Activated CD4-positive, alpha-beta T cell treated with anti-CD3 and anti-CD28 coated beads, Interleukin-2, amount 50 U/mL, for 24 hours (primary cell): ENCODE data around the gene PTPRG.

Experiments used
- DNase-seq, 2 donors: peaks; one replicate each; pipeline ENCODE4 v3.0.0-alpha.2; 2020; ENCODE audit warnings: low read depth in 1 of 2, low spot score in 1 of 2

PTPRG gene

GRCh38 chr3:61562042-61562720, 810 bp downstream of the PTPRG start:
- no peak for DNase-seq

- DNase-seq, result no peak
These were observed 1.4 kb downstream of the PTPRG start for GRCh38 chr3:61562721-61563312.

GRCh38 chr3:61563313-61564271, 2.2 kb downstream of the PTPRG start:
- no peak for DNase-seq

DNA sequence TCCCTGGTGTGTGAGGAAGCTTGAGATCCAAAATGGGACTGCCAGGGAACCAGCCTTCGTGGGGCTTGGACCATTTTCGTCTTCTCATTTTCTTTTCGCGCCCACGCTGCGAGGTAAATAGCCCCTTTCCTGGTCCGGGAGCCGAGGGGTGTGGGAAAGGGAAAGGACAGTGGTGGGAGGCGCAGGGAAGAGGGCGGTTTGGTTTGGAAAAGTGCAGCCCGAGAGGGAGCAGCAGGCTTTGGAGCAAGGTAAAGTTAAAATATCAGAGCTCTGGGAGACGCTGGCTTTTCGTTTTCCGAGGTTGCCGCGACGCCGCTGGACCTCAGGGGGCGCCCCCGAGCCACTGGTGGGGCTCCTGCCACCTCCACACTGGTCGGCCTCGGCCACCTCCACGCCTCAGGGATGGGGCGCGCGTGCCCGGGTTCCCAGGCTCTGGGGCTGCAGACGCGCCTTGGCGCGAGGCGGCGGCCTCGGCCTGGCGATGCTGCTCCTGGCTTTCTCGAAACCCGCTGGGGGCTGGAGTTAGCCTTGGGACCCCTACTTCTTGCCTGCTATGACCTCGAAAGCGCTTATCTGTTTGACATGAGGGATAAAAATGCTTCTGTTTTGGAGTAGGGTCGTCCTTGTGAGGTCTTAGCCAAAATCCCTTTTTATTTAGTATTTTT, 3.2 kb downstream of the PTPRG start:
- no peak for DNase-seq

- DNase-seq, result no peak
These were observed 4.2 kb downstream of the PTPRG start for GRCh38 chr3:61565569-61565968.

- DNase-seq, result no peak
These were observed 6.8 kb downstream of the PTPRG start for GRCh38 chr3:61568127-61568526.

DNA sequence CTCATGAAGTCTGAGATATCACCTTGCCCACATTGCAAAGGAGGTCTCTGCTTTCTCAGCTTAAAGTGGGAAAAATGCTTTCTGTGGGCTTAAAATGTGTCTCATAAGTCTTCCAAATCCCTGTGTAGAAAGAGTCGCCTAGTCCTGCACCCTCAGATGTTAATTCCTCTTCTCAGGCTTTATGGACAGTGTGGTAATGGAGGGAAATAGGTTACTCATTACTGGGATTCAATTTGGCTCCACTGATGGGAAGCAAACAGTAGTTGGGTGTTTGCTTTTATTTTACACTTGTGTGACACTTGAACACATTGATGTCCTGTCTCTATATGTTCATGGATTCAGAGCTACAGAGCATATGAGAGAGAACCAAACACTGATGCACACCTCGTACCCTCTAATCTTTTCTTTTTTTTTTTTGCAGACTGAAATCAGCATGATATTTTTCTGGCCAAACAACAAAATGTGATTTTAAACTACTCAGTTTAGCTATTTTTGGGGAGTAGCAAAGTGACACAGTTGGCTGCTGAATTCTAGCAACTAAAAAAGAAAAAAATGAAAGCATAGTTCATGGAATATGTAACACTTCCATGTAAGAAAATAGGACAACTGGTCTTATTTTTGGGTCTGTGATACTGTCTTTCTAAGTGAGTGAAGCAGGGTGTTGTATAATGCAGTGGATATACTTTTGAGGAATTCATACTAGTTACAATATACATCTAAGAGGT, 8.6 kb downstream of the PTPRG start:
- no peak for DNase-seq

- no peak for DNase-seq
These were observed 9.4 kb downstream of the PTPRG start for GRCh38 chr3:61570813-61571212.

GRCh38 chr3:61571516-61572336, 10.4 kb downstream of the PTPRG start:
- DNase-seq, result no peak

DNA sequence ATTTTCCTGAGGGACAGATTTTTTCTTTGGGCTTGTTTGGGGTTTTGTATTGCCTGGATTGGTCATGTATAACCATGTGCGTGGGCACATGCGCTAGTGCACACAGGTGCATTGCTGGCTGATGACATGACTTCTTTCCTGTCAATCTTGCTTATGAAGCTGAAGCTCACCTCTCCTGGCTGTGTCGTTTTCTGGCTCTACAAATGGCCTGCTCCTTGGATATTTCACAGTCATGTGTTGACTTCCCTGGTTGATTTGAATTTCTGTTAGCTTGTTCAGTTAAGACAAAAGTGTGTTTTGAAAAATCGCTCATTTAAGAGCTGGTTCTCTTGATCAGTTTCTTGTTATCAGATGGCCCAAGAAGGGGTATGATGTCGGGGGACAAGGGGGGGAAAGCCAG, 11.5 kb downstream of the PTPRG start:
- no peak for DNase-seq

GRCh38 chr3:61573441-61573840, 12.1 kb downstream of the PTPRG start:
- DNase-seq, result no peak

DNA sequence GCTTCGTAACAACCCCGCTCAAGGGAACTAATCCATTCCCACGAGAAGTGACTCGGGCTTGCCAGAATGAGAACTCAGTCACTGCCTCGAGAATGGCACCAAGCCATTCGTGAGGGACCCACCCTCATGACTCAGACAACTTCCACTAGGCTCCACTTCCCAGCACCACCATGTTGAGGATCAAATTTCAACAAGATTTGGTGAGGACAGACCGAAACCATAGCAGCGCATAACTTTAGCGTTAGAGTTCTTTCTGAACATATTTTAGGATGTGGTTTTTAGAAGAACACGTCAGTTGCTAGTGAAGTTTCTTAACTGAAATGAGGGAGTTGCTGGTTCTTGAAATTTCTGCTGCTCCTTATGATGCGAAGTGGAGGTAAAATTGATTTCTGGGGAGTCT, 13.5 kb downstream of the PTPRG start:
- no peak for DNase-seq

GRCh38 chr3:61575893-61576292, 14.5 kb downstream of the PTPRG start:
- no peak for DNase-seq

DNA sequence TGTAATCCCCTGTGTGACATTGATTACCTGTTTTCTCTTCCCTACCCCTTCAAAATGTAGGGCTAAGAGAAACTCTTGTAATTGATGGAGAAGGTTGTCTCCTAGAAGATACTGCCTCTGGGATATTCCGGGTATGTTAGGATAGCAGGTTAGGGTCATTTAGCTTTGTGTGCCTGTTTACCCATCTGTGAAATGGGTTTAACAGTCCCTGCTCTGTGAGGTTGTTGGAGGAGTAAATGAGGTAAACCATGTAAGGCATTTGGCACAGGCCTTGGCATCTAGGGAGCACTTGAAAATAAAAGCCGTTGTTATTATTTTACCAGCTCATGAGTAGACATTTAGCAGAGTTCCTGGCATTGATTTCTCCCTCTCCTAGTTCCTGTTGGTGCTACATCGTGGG, 16.4 kb downstream of the PTPRG start:
- no peak for DNase-seq

DNA sequence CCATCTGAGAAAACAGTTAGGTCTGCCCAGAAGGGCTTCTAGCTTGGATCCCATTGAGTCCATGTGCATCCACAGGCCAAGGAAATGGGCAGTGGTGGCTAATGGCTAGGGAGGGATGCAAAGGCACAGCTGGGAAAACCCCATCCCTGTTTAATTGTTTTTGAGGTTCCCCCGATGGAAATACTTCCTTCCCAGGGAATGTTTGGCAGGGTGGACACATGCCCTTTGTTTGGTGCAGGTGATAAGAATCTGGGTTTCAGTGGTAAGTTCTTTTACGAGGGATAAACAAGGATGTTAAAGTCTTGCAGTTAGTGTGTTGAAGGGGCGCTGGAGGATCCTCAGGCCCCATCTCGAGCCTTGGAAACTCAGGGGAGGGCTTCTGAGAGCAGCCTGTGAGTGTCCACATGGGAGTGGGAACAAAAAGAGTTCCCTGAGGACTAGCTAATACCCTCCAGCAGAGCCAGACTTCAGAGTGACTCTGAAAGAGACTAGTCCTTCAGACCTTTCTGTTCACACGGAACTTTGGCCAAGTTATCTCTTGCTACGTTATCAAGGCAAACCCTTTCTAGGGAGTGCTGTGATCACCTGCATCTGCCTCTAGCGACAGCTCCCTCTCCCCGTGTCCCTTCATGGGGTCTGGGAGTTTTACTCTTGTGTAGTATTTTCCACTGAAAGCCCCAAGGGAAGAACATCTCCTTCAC, 17.4 kb downstream of the PTPRG start:
- DNase-seq, result no peak

- DNase-seq, result no peak
These were observed 18.3 kb downstream of the PTPRG start for GRCh38 chr3:61579685-61580084.

GRCh38 chr3:61580982-61581643, 19.7 kb downstream of the PTPRG start:
- no peak for DNase-seq

- DNase-seq, result no peak
These were observed 20.9 kb downstream of the PTPRG start for GRCh38 chr3:61582287-61582686.

DNA sequence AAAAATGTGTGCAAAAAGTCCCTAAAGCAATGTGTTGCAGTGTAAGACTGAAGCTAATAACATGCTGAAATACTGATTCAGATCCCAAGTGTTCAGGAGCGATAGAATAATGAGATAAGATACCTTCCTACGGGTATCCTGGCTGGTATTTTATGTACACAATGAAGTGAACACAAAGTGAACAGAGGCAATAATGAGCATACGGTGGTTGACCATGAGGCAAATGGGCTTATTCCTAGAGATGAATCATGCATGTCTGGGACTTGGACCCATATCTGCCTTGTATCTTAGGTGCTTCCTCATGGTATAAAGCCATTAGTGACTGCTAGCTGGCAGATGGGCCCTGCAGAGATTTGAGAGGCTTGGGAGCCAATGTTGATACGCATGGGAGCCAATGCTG, 21.5 kb downstream of the PTPRG start:
- DNase-seq, result no peak
